ENCODE results near the gene SLC19A2.

GRCh38 chr1:169515641-169516040 is 29.9 kb upstream of the SLC19A2 start:
- TF ChIP-seq, protein P1, sequence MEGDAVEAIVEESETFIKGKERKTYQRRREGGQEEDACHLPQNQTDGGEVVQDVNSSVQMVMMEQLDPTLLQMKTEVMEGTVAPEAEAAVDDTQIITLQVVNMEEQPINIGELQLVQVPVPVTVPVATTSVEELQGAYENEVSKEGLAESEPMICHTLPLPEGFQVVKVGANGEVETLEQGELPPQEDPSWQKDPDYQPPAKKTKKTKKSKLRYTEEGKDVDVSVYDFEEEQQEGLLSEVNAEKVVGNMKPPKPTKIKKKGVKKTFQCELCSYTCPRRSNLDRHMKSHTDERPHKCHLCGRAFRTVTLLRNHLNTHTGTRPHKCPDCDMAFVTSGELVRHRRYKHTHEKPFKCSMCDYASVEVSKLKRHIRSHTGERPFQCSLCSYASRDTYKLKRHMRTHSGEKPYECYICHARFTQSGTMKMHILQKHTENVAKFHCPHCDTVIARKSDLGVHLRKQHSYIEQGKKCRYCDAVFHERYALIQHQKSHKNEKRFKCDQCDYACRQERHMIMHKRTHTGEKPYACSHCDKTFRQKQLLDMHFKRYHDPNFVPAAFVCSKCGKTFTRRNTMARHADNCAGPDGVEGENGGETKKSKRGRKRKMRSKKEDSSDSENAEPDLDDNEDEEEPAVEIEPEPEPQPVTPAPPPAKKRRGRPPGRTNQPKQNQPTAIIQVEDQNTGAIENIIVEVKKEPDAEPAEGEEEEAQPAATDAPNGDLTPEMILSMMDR (IDR thresholded peaks at IDR 0.05; ENCODE audit: insufficient read depth, low read length): no peak
- TF ChIP-seq REST (IDR thresholded peaks at IDR 0.05; ENCODE audit: insufficient replicate concordance, low read depth): no peak

All from HL-60 (cell line).